ENCODE measurements around the gene ADSL.

The ADSL gene

GRCh38 chr22:40429481-40429880 lies 83.2 kb downstream of the ADSL start:
- no peak overlapping the region for H3K4me3 ChIP-seq (ENCODE audit: low read length)
- TF ChIP-seq CTCF (conservative IDR thresholded peaks at IDR 0.05; ENCODE audit: low read length) = no peak
- DNase-seq (ENCODE audit: low read depth) = no peak

GRCh38 chr22:40430991-40431390 lies 84.7 kb downstream of the ADSL start:
- no peak for DNase-seq (ENCODE audit: low read depth)
- no peak overlapping the region for H3K4me3 ChIP-seq (ENCODE audit: low read length)
- no peak for TF ChIP-seq CTCF (conservative IDR thresholded peaks at IDR 0.05; ENCODE audit: low read length)

- no peak for DNase-seq (ENCODE audit: low read depth)
- H3K4me3 ChIP-seq (ENCODE audit: low read length) = no peak overlapping the region
- no peak for TF ChIP-seq CTCF (conservative IDR thresholded peaks at IDR 0.05; ENCODE audit: low read length)
Measured at GRCh38 chr22:40432157-40432556, 85.9 kb downstream of the ADSL start.

GRCh38 chr22:40432625-40433024 lies 86.3 kb downstream of the ADSL start:
- TF ChIP-seq CTCF (conservative IDR thresholded peaks at IDR 0.05; ENCODE audit: low read length) = no peak
- DNase-seq (ENCODE audit: low read depth) = no peak
- no peak overlapping the region for H3K4me3 ChIP-seq (ENCODE audit: low read length)

GRCh38 chr22:40433416-40434090 lies 87.3 kb downstream of the ADSL start:
- H3K4me3 ChIP-seq (ENCODE audit: low read length) = no peak overlapping the region
- DNase-seq (ENCODE audit: low read depth) = no peak
- no peak for TF ChIP-seq CTCF (conservative IDR thresholded peaks at IDR 0.05; ENCODE audit: low read length)

GRCh38 chr22:40434106-40434505 lies 87.8 kb downstream of the ADSL start:
- H3K4me3 ChIP-seq (ENCODE audit: low read length) = no peak overlapping the region
- TF ChIP-seq CTCF (conservative IDR thresholded peaks at IDR 0.05; ENCODE audit: low read length) = no peak
- peak; percentile 23 for DNase-seq (ENCODE audit: low read depth)

GRCh38 chr22:40434745-40435144 lies 88.4 kb downstream of the ADSL start:
- DNase-seq (ENCODE audit: low read depth) = no peak
- H3K4me3 ChIP-seq (ENCODE audit: low read length) = no peak overlapping the region

More at GRCh38 chr22:40434745-40435144, 88.4 kb downstream of the ADSL start:
- no peak for TF ChIP-seq CTCF (conservative IDR thresholded peaks at IDR 0.05; ENCODE audit: low read length)

All from AG10803 (cell line).